Measurements from ENCODE around the gene UMAD1.

Gene UMAD1

GRCh38 chr7:7768977-7769709, 128.6 kb downstream of the UMAD1 start:
- no peak for DNase-seq

- no peak for DNase-seq
Observed at GRCh38 chr7:7769710-7770627, 129.4 kb downstream of the UMAD1 start.

GRCh38 chr7:7771452-7771851, 130.9 kb downstream of the UMAD1 start:
- DNase-seq, result no peak

GRCh38 chr7:7772397-7772821, 131.9 kb downstream of the UMAD1 start:
- no peak for DNase-seq

GRCh38 chr7:7773334-7774309, 133.1 kb downstream of the UMAD1 start:
- no peak for DNase-seq

GRCh38 chr7:7779888-7780287, 139.3 kb downstream of the UMAD1 start:
- no peak for DNase-seq

GRCh38 chr7:7783001-7783400, 142.4 kb downstream of the UMAD1 start:
- DNase-seq, result no peak

- DNase-seq, result no peak
Observed at GRCh38 chr7:7785344-7785973, 144.9 kb downstream of the UMAD1 start.

- DNase-seq, result no peak
Observed at GRCh38 chr7:7786595-7786994, 146.0 kb downstream of the UMAD1 start.

GRCh38 chr7:7789551-7789988, 149.0 kb downstream of the UMAD1 start:
- no peak for DNase-seq

GRCh38 chr7:7790041-7790741, 149.6 kb downstream of the UMAD1 start:
- no peak for DNase-seq

GRCh38 chr7:7791523-7791922, 151.0 kb downstream of the UMAD1 start:
- DNase-seq, result no peak

GRCh38 chr7:7792056-7792455, 151.5 kb downstream of the UMAD1 start:
- no peak for DNase-seq

- DNase-seq, result no peak
Observed at GRCh38 chr7:7793249-7793648, 152.7 kb downstream of the UMAD1 start.

- DNase-seq, result no peak
Observed at GRCh38 chr7:7793921-7794320, 153.4 kb downstream of the UMAD1 start.

GRCh38 chr7:7795203-7795602, 154.7 kb downstream of the UMAD1 start:
- no peak for DNase-seq

- DNase-seq, result peak in 1 of 2 donors; percentile 6
Observed at GRCh38 chr7:7795630-7796121, 155.1 kb downstream of the UMAD1 start.

- DNase-seq, result no peak
Observed at GRCh38 chr7:7798510-7798909, 158.0 kb downstream of the UMAD1 start.

GRCh38 chr7:7799138-7799537, 158.6 kb downstream of the UMAD1 start:
- DNase-seq, result no peak

GRCh38 chr7:7802531-7802930, 162.0 kb downstream of the UMAD1 start:
- no peak for DNase-seq

- no peak for DNase-seq
Observed at GRCh38 chr7:7803715-7804178, 163.2 kb downstream of the UMAD1 start.
